Upper lobe of right lung (tissue), 1 donor: ENCODE results near the gene GBF1. TPM values are rescaled to one million over a fixed set of nuclear protein-coding genes. Genes with fewer than 3 reads are reported as not detected.
A peak's percentile ranks its signal among the peaks of the same experiment; 100 is the strongest.

Experiments used
- ATAC-seq: fragments of 200-7000 bp; cut with Tn5 transposase; one replicate; pipeline ENCODE4 v1.9.1; 2020; ENCODE audit warnings: mild to moderate bottlenecking, moderate library complexity
- DNase-seq: peaks from one replicate; pipeline ENCODE4 v3.0.0-alpha.2; 2020
- H3K27ac ChIP-seq: fragments of 200-600 bp; one replicate; pipeline ENCODE4 v1.8.0; 2022
- H3K27me3 ChIP-seq: fragments of 200-600 bp; one replicate; pipeline ENCODE4 v1.8.0; 2022; ENCODE audit warnings: mild to moderate bottlenecking
- H3K36me3 ChIP-seq: fragments of 200-600 bp; one replicate; pipeline ENCODE4 v1.8.0; 2022
- H3K4me1 ChIP-seq: fragments of 200-600 bp; one replicate; pipeline ENCODE4 v1.8.0; 2022
- H3K4me3 ChIP-seq: fragments of 200-600 bp; one replicate; pipeline ENCODE4 v1.8.0; 2022; ENCODE audit warnings: mild to moderate bottlenecking
- H3K9me3 ChIP-seq: fragments of 200-600 bp; one replicate; pipeline ENCODE4 v1.8.0; 2022
- intact Hi-C: fragments of 100-400 bp; cut with DNase I; formaldehyde crosslinking; loops from one replicate; pipeline ENCODE4 v1.11.0; 2022
- total RNA-seq: library from RNA; stranded (reverse); fragmentation: NEBNext Ultra II Directional; extraction: Animal tissue kit (Norgen Biotek cat#: 25700); gene quantifications from one replicate; pipeline ENCODE4 v1.2.1, GENCODE V29; 2021
- TF ChIP-seq, protein P1 (sequence below): fragments of 200-600 bp; IDR thresholded peaks from one replicate; pipeline ENCODE4 v1.8.0; 2022; ENCODE audit warnings: antibody characterized with exemption
- donor health status: DM: no; HTN: yes; CAD: no; lungs with severe emphysema.

The GBF1 gene
- total RNA-seq, 1 donor from 2014 or later: 38.5 TPM

DNA sequence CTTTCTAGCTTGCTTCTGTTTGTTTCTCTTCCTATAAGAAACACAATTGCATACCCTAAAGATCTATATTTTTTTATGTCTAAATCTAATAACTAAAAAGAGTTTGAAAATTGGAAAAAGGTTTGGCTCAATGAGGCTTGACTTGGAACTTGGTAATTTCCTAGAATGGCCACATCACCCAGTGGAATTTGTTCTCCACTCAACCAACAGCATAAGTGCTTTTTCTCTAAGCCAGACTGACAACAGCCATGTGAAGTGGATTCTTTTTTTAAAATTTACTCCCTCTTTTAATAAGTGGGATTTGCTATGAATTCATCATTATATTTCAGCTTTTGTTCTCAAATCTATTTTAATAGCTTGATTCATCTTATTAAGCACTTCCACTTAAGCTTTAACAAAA lies 33.8 kb downstream of the GBF1 start:
- peaks cover 39% of the 10 kb centered on the region for H3K4me1 ChIP-seq
- no peak for ATAC-seq
- no peak for DNase-seq

DNA sequence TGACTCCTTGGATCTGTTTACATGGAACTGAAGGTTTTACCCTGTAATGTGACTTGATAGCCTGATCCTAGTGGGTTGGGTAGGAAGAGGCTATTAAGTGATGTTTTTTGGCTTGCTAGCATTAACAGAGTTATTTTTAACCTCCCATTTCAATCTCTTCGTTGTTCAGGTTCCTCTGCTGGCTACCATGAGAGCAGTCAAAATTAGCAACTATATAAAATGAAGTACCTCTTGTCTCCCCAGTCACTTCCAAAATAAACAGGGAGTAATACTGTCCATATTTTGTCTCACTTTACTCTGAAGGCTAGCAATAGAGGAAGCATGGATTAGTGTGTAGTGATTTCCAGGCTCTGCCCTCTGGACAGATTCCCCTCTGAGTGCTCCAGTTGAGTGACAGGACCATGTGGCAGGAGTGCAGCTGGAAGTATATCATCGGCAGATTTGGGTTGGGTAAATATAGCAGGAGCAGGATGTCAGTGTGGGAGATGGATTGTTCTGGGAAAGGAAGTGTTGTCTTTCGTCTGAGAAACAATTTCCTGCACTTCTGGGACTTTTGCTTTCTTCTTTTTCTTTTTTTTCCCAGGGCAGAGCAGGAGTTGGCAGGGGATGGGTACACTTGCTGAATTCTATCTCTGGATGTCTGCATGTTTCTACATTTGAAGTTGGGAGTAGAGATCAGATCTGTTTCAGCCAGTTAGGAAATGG lies 35.2 kb downstream of the GBF1 start:
- DNase-seq (no peak), ATAC-seq (peak; percentile 66)
- peaks cover 37% of the 10 kb centered on the region for H3K4me1 ChIP-seq
- H3K9me3 ChIP-seq: no peaks in the 10 kb centered on the region
- TF ChIP-seq, protein P1, sequence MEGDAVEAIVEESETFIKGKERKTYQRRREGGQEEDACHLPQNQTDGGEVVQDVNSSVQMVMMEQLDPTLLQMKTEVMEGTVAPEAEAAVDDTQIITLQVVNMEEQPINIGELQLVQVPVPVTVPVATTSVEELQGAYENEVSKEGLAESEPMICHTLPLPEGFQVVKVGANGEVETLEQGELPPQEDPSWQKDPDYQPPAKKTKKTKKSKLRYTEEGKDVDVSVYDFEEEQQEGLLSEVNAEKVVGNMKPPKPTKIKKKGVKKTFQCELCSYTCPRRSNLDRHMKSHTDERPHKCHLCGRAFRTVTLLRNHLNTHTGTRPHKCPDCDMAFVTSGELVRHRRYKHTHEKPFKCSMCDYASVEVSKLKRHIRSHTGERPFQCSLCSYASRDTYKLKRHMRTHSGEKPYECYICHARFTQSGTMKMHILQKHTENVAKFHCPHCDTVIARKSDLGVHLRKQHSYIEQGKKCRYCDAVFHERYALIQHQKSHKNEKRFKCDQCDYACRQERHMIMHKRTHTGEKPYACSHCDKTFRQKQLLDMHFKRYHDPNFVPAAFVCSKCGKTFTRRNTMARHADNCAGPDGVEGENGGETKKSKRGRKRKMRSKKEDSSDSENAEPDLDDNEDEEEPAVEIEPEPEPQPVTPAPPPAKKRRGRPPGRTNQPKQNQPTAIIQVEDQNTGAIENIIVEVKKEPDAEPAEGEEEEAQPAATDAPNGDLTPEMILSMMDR: no peak
- H3K36me3 ChIP-seq: no peaks in the 10 kb centered on the region
- intact Hi-C loops: no loop called here
- peak overlapping the region; percentile 45 for H3K27ac ChIP-seq
- peak overlapping the region; percentile 20 for H3K4me3 ChIP-seq
- no peaks in the 10 kb centered on the region for H3K27me3 ChIP-seq

More for the DNA sequence above, 33.8 kb downstream of the GBF1 start:
- Histone ChIP-seq H3K27me3 (no peaks in the 10 kb centered on the region), H3K4me3 (no peak overlapping the region), H3K9me3 (no peaks in the 10 kb centered on the region), H3K27ac (no peak overlapping the region), H3K36me3 (no peaks in the 10 kb centered on the region)
- TF ChIP-seq, protein P1: no peak
- intact Hi-C loops: no loop called here

DNA sequence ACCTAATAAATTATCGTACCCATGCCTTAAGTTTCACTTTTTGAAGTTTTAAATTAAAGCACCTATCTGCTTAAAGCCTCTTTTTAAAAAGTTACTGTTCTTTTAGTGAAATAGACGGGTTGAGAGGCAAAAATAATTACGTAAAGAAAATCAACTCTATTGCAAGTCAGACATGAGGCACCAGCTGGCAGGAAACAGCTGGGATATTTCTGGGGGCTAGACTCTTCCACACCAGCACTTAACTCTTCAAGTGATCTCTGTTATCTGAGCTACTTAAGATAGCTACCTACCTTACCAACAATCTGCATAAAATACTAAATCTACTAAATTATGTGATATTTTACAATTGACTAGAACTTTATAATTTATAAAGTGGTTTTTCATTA lies 35.8 kb downstream of the GBF1 start:
- no peak for DNase-seq
- Histone ChIP-seq H3K36me3 (no peaks in the 10 kb centered on the region), H3K27ac (peak overlapping the region; percentile 45), H3K4me1 (peaks cover 37% of the 10 kb centered on the region), H3K4me3 (peak overlapping the region; percentile 20), H3K9me3 (no peaks in the 10 kb centered on the region), H3K27me3 (no peaks in the 10 kb centered on the region)
- TF ChIP-seq, protein P1: no peak
- intact Hi-C loops: no loop called here
- no peak for ATAC-seq

DNA sequence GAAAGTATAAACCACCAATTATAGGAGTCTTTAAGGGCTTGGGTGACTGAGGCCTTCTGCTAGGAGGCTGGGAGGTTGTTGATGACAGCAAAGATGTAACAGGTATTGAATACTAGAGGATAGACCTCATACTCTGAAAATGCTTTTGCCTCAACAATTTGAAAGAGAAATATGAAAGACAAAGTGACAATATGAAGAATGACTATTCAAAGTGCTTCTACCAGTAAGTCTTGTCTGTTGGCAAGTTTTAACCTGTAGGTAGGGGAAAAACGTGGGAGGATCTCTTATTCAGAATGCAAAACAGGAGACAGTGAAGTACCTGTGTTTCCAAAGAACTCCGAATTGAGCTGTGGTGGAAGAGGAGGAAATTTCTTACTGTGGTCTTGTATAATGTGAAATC lies 38.2 kb downstream of the GBF1 start:
- no peak for DNase-seq

DNA sequence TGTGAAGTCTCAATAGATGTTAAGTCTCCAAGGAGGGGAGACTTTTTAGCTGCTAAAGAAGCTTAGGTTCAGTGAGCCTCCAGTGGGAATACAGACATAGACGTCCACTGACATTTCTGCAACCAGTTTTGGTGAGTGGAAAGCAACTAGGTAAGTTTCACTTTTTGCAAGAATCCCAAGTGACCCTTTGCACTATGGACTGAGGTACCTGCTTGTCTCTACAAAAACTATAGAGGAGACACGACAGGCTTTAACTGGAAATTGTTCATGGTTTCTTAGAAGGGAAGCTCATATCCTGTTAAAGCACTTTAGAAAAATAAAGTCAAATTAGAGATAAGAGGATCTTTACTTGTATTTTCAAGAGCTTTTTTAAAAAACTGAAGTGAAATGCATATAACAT lies 38.6 kb downstream of the GBF1 start:
- intact Hi-C loops: no loop called here
- Histone ChIP-seq H3K9me3 (no peaks in the 10 kb centered on the region), H3K4me3 (no peak overlapping the region), H3K27me3 (no peaks in the 10 kb centered on the region), H3K36me3 (no peaks in the 10 kb centered on the region), H3K4me1 (peaks cover 34% of the 10 kb centered on the region), H3K27ac (no peak overlapping the region)
- DNase-seq (no peak), ATAC-seq (no peak)
- TF ChIP-seq, protein P1: no peak

More for the DNA sequence above, 38.2 kb downstream of the GBF1 start:
- Histone ChIP-seq H3K36me3 (no peaks in the 10 kb centered on the region), H3K4me3 (no peak overlapping the region), H3K27me3 (no peaks in the 10 kb centered on the region), H3K27ac (no peak overlapping the region), H3K4me1 (peaks cover 34% of the 10 kb centered on the region), H3K9me3 (no peaks in the 10 kb centered on the region)
- TF ChIP-seq, protein P1: no peak
- intact Hi-C loops: no loop called here
- ATAC-seq: no peak

DNA sequence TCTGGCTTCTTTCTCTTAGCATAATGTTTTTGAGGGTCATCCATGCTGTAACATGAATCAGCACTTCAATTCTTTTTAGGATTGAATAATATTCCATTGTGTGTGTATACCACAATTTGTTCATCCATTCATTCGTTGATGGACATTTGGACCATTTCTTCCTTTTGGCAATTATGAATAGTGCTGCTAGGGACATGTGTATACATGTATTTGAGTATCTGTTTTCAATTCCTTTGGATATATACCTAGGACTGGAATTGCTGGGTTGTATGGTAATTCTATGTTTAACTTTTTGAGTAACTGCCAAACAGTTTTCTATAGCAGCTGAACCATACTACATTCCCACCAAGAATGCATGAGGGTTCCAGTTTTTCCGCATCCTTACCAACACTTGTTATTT lies 39.2 kb downstream of the GBF1 start:
- DNase-seq (no peak), ATAC-seq (no peak)
- TF ChIP-seq, protein P1: no peak
- Histone ChIP-seq H3K36me3 (no peaks in the 10 kb centered on the region), H3K27me3 (no peaks in the 10 kb centered on the region), H3K9me3 (no peaks in the 10 kb centered on the region), H3K4me1 (peaks cover 31% of the 10 kb centered on the region), H3K4me3 (no peak overlapping the region), H3K27ac (no peak overlapping the region)
- intact Hi-C loops: no loop called here
